ENCODE data around the gene NPEPL1.

NPEPL1 gene

GRCh38 chr20:58742668-58743566, 50.3 kb downstream of the NPEPL1 start:
- no peak for TF ChIP-seq CTCF (IDR thresholded peaks at IDR 0.05; ENCODE audit: control insufficient read depth, extremely low read depth, insufficient read depth)
- DNase-seq (ENCODE audit: low read depth): no peak
- no peak overlapping the region for H3K4me3 ChIP-seq (ENCODE audit: low read depth, low read length)

GRCh38 chr20:58743929-58744534, 51.4 kb downstream of the NPEPL1 start:
- no peak for DNase-seq (ENCODE audit: low read depth)
- no peak overlapping the region for H3K4me3 ChIP-seq (ENCODE audit: low read depth, low read length)
- no peak for TF ChIP-seq CTCF (IDR thresholded peaks at IDR 0.05; ENCODE audit: control insufficient read depth, extremely low read depth, insufficient read depth)

- DNase-seq (ENCODE audit: low read depth): no peak
- TF ChIP-seq CTCF (IDR thresholded peaks at IDR 0.05; ENCODE audit: control insufficient read depth, extremely low read depth, insufficient read depth): no peak
These were observed 52.2 kb downstream of the NPEPL1 start for GRCh38 chr20:58744836-58745235.

DNA sequence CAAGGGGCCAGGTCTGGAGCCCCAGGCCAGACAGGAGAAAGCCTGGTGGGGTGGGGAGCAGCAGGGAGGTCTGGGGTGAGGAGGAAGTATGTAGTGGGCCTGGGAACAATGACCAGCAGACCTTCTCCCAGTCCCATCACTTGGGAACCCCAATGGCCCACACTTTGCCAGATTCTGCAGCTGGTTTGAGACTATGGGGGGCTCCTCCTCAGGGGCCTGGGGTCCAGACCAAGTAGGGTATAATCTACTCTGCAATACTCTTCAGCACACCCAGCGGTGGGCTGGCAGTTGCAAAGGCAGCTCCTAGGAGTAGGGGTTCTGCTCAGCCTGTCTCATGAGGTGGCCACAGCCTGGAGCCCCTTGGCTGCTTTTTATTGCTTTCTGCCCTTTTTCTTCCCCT, 52.8 kb downstream of the NPEPL1 start:
- no peak for TF ChIP-seq CTCF (IDR thresholded peaks at IDR 0.05; ENCODE audit: control insufficient read depth, extremely low read depth, insufficient read depth)
- H3K4me3 ChIP-seq (ENCODE audit: low read depth, low read length): no peak overlapping the region
- no peak for DNase-seq (ENCODE audit: low read depth)

More at GRCh38 chr20:58744836-58745235, 52.2 kb downstream of the NPEPL1 start:
- no peak overlapping the region for H3K4me3 ChIP-seq (ENCODE audit: low read depth, low read length)

- no peak for DNase-seq (ENCODE audit: low read depth)
- H3K4me3 ChIP-seq (ENCODE audit: low read depth, low read length): no peak overlapping the region
- no peak for TF ChIP-seq CTCF (IDR thresholded peaks at IDR 0.05; ENCODE audit: control insufficient read depth, extremely low read depth, insufficient read depth)
These were observed 54.0 kb downstream of the NPEPL1 start for GRCh38 chr20:58746620-58747019.

DNA sequence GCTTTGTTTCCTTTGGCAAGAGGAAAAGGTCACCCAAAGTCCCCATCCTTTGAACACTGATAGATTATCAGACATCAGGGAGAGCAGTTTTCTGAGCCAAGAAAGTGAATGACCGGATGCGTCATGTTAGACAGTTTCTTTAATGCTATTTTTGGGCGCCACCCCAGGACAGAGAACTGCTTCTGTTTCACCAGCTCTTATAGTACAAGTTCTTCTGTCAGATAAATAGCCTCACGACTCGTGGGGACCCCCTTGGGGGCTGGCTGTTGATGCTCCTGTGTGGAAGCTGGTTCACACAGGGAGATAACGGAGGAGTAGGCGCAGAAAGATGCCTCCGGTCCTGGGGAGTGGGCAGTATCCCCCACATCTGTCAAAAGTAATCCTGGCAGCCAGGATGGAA, 54.6 kb downstream of the NPEPL1 start:
- no peak for TF ChIP-seq CTCF (IDR thresholded peaks at IDR 0.05; ENCODE audit: control insufficient read depth, extremely low read depth, insufficient read depth)
- H3K4me3 ChIP-seq (ENCODE audit: low read depth, low read length): no peak overlapping the region
- no peak for DNase-seq (ENCODE audit: low read depth)
